ENCODE data around the gene FUT9. TPM values are rescaled to one million over a fixed set of nuclear protein-coding genes. Genes with fewer than 3 reads are reported as not detected.

Gene FUT9
- total RNA-seq, 2 donors from 2014 or later, result not detected

DNA sequence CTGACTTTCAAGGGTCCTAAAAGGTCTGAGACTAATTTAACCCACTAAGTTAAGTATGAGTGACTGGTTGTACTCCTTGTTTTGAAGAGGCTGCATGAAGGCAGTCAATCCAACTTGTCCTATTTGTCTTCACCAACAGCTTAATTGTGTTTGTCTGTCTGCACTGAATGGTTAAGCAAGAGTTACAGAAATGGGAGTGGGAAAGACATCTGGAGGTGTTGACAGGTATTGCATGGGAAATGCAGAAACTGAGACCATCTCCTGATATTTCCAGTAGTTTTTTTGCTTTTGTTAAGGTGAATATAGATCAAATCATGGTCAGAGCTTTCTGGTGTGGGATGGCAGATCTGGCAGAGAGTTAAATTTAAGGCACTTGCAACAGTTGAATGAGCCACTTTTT lies 6.5 kb downstream of the FUT9 start:
- H3K27me3 ChIP-seq, result no peaks in the 10 kb centered on the region
- no peak for DNase-seq
- intact Hi-C loops (cut with DNase I), result no loop called here

DNA sequence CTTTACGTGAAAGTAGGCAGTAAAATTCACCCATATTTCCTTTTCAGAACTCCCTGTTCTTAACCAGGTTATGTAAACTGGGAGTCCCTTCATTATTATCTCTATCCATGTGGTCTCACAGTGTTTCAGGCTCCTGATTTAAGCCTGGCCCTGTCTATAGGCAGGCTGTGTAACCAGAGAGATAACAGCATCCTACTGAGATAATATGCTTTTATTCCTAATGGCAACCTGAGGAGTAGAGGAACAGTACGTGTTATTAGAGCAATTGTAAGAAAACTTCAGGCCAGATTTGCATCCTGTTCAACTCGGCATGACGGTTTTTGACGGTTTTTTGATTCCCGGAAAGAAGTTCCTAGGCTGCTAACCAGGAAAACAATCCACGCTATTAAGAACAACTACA lies 16.9 kb downstream of the FUT9 start:
- no peaks in the 10 kb centered on the region for H3K4me1 ChIP-seq
- DNase-seq, result no peak
- H3K9me3 ChIP-seq, result no peaks in the 10 kb centered on the region
- H3K27ac ChIP-seq, result no peak overlapping the region
- no peak overlapping the region for H3K4me3 ChIP-seq
- no peaks in the 10 kb centered on the region for H3K27me3 ChIP-seq
- intact Hi-C loops (cut with DNase I), result no loop called here
- TF ChIP-seq, protein P1, sequence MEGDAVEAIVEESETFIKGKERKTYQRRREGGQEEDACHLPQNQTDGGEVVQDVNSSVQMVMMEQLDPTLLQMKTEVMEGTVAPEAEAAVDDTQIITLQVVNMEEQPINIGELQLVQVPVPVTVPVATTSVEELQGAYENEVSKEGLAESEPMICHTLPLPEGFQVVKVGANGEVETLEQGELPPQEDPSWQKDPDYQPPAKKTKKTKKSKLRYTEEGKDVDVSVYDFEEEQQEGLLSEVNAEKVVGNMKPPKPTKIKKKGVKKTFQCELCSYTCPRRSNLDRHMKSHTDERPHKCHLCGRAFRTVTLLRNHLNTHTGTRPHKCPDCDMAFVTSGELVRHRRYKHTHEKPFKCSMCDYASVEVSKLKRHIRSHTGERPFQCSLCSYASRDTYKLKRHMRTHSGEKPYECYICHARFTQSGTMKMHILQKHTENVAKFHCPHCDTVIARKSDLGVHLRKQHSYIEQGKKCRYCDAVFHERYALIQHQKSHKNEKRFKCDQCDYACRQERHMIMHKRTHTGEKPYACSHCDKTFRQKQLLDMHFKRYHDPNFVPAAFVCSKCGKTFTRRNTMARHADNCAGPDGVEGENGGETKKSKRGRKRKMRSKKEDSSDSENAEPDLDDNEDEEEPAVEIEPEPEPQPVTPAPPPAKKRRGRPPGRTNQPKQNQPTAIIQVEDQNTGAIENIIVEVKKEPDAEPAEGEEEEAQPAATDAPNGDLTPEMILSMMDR (IDR thresholded peaks at IDR 0.05), result no peak
- no peak overlapping the region for H3K9ac ChIP-seq (ENCODE audit: low read depth in 2 of 2, low read length in 2 of 2)
- H3K36me3 ChIP-seq, result no peaks in the 10 kb centered on the region

More for the DNA sequence above, 6.5 kb downstream of the FUT9 start:
- H3K9ac ChIP-seq (ENCODE audit: low read depth in 2 of 2, low read length in 2 of 2), result no peak overlapping the region
- H3K9me3 ChIP-seq, result no peaks in the 10 kb centered on the region
- no peaks in the 10 kb centered on the region for H3K4me1 ChIP-seq
- H3K4me3 ChIP-seq, result no peak overlapping the region
- TF ChIP-seq, protein P1 (IDR thresholded peaks at IDR 0.05), result no peak
- H3K36me3 ChIP-seq, result no peaks in the 10 kb centered on the region
- H3K27ac ChIP-seq, result no peak overlapping the region

DNA sequence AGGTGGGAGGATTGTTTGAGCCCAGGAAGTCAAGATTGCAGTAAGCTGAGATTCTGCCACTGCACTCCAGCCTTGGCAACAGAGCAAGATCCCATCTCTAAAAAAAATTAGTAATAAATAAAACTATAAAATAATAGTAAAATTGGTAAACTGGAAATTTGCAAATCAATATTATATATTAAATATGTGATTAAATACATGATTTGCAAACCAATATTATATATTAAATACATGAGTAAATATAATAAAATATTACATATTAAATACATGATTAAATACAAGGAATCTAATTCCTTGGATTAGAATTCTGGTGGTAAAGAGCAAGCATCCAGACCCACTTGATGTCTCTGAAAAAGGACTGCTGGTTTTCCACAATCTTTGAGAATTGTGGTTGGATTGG lies 35.8 kb downstream of the FUT9 start:
- Histone ChIP-seq H3K27ac (no peak overlapping the region), H3K36me3 (no peaks in the 10 kb centered on the region), H3K9ac (ENCODE audit: low read depth in 2 of 2, low read length in 2 of 2) (no peak overlapping the region), H3K27me3 (no peaks in the 10 kb centered on the region), H3K4me1 (no peaks in the 10 kb centered on the region), H3K9me3 (no peaks in the 10 kb centered on the region), H3K4me3 (no peak overlapping the region)
- no peak for DNase-seq
- intact Hi-C loops (cut with DNase I), result no loop called here
- TF ChIP-seq, protein P1 (IDR thresholded peaks at IDR 0.05), result no peak

DNA sequence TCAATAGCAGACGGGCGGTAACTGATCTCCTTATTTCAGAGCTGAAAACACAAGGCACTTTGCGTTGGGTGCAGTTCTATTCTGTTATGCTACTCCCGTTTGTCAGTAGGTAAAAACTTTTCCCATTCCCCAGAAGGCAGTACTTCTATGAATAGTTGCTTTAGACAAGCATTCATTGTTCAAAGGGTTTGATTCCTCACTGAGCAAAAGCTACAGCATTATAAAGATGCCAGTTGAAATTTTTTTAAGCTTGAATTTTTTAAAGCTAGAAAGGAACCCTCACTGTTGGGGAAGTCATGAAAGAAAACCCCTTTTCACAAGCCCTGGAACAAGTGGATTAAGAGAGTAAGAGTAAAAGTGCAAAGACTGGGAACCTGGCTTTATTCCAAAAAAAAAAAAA lies 42.3 kb downstream of the FUT9 start:
- no peak for DNase-seq
- Histone ChIP-seq H3K9me3 (no peaks in the 10 kb centered on the region), H3K27ac (no peak overlapping the region), H3K27me3 (no peaks in the 10 kb centered on the region), H3K36me3 (no peaks in the 10 kb centered on the region), H3K4me3 (no peak overlapping the region), H3K4me1 (no peaks in the 10 kb centered on the region), H3K9ac (ENCODE audit: low read depth in 2 of 2, low read length in 2 of 2) (no peak overlapping the region)
- intact Hi-C loops (cut with DNase I), result no loop called here
- TF ChIP-seq, protein P1 (IDR thresholded peaks at IDR 0.05), result no peak

DNA sequence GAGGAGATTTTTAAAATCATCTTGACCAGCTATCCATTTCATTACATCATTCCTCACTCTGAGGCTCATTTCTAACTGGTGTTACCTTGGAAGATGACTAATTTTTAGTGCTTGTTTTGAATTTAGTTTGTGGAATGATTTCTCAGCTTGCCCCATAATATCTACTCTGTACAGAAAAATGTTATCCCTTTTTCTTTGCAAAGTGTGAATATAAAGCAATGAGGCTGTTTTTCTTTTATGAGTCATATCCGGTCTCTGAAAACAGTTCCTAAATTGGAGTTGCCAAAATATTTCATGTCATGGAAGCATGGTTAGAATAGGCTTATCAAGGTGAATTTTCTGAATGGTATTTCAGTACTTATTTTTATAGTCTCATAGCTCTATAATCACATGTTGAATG lies 43.8 kb downstream of the FUT9 start:
- Histone ChIP-seq H3K4me1 (no peaks in the 10 kb centered on the region), H3K36me3 (no peaks in the 10 kb centered on the region), H3K9me3 (no peaks in the 10 kb centered on the region), H3K4me3 (no peak overlapping the region), H3K27ac (no peak overlapping the region), H3K9ac (ENCODE audit: low read depth in 2 of 2, low read length in 2 of 2) (no peak overlapping the region), H3K27me3 (no peaks in the 10 kb centered on the region)
- no peak for DNase-seq
- intact Hi-C loops (cut with DNase I), result no loop called here
- TF ChIP-seq, protein P1 (IDR thresholded peaks at IDR 0.05), result no peak

DNA sequence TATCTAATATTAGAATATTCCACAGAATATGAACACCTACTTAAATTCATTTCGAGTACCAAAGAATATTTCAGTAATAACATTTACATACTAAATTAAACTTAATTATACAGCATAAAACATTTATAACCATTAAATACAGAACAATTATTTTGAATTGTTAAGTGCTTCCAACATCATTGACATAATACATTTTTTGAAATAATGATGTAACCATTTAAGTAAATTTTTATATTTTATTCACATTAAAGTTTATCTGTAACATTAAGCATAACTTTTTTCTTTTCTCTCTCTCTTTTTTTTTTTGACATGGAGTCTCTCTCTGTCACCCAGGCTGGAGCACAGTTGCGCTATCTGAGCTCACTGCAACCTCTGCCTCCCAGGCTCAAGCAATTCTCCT lies 44.5 kb downstream of the FUT9 start:
- TF ChIP-seq, protein P1 (IDR thresholded peaks at IDR 0.05), result no peak
- intact Hi-C loops (cut with DNase I), result no loop called here
- H3K4me1 ChIP-seq, result no peaks in the 10 kb centered on the region
- no peak overlapping the region for H3K4me3 ChIP-seq
- DNase-seq, result no peak
- H3K27me3 ChIP-seq, result no peaks in the 10 kb centered on the region
- H3K9me3 ChIP-seq, result no peaks in the 10 kb centered on the region
- no peak overlapping the region for H3K27ac ChIP-seq
- no peaks in the 10 kb centered on the region for H3K36me3 ChIP-seq
- no peak overlapping the region for H3K9ac ChIP-seq (ENCODE audit: low read depth in 2 of 2, low read length in 2 of 2)
